Stimulated activated CD8-positive, alpha-beta memory T cell treated with anti-CD3 and anti-CD28 coated beads, Interleukin-15, amount 100 ng/mL, for 4 hours (primary cell): ENCODE results near the gene CCDC88B.
"Not testable (repeated sequence)": the region's sequence is repeated elsewhere in the genome, so short reads cannot be mapped to it uniquely, and the experiment has no call there.

Source experiments
- DNase-seq, 2 donors: peaks; one replicate each; pipeline ENCODE4 v3.0.0-alpha.2; 2020; ENCODE audit warnings: low read depth in 2 of 2

CCDC88B gene

GRCh38 chr11:64321026-64321425 is 19.0 kb upstream of the CCDC88B start:
- DNase-seq = no peak

GRCh38 chr11:64321533-64321932 is 18.5 kb upstream of the CCDC88B start:
- no peak for DNase-seq

GRCh38 chr11:64322925-64323260 is 17.1 kb upstream of the CCDC88B start:
- DNase-seq = no peak

GRCh38 chr11:64323373-64323772 is 16.6 kb upstream of the CCDC88B start:
- no peak for DNase-seq

- not testable (repeated sequence) for DNase-seq
Measured at GRCh38 chr11:64323984-64324383, 16.0 kb upstream of the CCDC88B start.

GRCh38 chr11:64324692-64325469 is 15.1 kb upstream of the CCDC88B start:
- no peak for DNase-seq

- no peak for DNase-seq
Measured at GRCh38 chr11:64327375-64327774, 12.6 kb upstream of the CCDC88B start.

- no peak for DNase-seq
Measured at GRCh38 chr11:64327993-64328392, 12.0 kb upstream of the CCDC88B start.

- DNase-seq = no peak
Measured at GRCh38 chr11:64330888-64331287, 9.1 kb upstream of the CCDC88B start.

- DNase-seq = peak; percentile 46 to 50
Measured at GRCh38 chr11:64331569-64332371, 8.2 kb upstream of the CCDC88B start.

GRCh38 chr11:64333556-64333955 is 6.4 kb upstream of the CCDC88B start:
- no peak for DNase-seq

- no peak for DNase-seq
Measured at GRCh38 chr11:64334764-64335735, 5.0 kb upstream of the CCDC88B start.

GRCh38 chr11:64337538-64338249 is 2.3 kb upstream of the CCDC88B start:
- DNase-seq = no peak

GRCh38 chr11:64338716-64339115 is 1.3 kb upstream of the CCDC88B start:
- no peak for DNase-seq

GRCh38 chr11:64339286-64339685 is 718 bp upstream of the CCDC88B start:
- no peak for DNase-seq

GRCh38 chr11:64340671-64341335 is 799 bp downstream of the CCDC88B start:
- peak; percentile 58 to 60 for DNase-seq

- no peak for DNase-seq
Measured at GRCh38 chr11:64341429-64341828, 1.4 kb downstream of the CCDC88B start.

- peak; percentile 65 to 74 for DNase-seq
Measured at GRCh38 chr11:64341851-64342791, 2.1 kb downstream of the CCDC88B start.

GRCh38 chr11:64342869-64343745 is 3.1 kb downstream of the CCDC88B start:
- no peak for DNase-seq
